K562 (cell line): ENCODE measurements around the gene CMPK1. TPM values are rescaled to one million over a fixed set of nuclear protein-coding genes. Genes with fewer than 3 reads are reported as not detected.
A peak's percentile ranks its signal among the peaks of the same experiment; 100 is the strongest.

Source experiments
- ATAC-seq: fragments of 200-7000 bp; cut with Tn5 transposase; 3 replicates; pipeline ENCODE4 v1.9.1; 2020; ENCODE audit warnings: moderate library complexity
- BruUV-seq: library from RNA; stranded (reverse); fragments of 400-500 nt; replicated peaks from 2 replicates; lab custom pipeline; 2021; lab: Mats Ljungman, UMichigan
- CTCF ChIA-PET: fragments of 300-600 bp; formaldehyde crosslinking; extraction: SDS; loops from one replicate; lab custom pipeline; 2021; ENCODE audit warnings: low intra/inter-chr PET ratio; lab: Yijun Ruan, JAX
- POLR2A ChIA-PET: fragments of 300-600, 350-650 bp; sonication (Branson Sonifier 250); formaldehyde crosslinking; extraction: SDS; loops from one replicate; lab custom pipeline; 2021; ENCODE audit warnings: antibody characterized with exemption, inconsistent platforms; lab: Yijun Ruan, JAX
- DNase-seq, 4 experiments: peaks; one replicate each; pipeline versions ENCODE4 v3.0.0 to v3.0.0-alpha.2; 2011 to 2018; ENCODE audit warnings: low spot score in 3 of 4, mixed read lengths in 3 of 4; ENCODE audit errors: extremely low read depth in 1 of 4
- FAIRE-seq: peaks from 2 replicates; lab custom pipeline; 2011; peaks lifted over from hg19 to GRCh38; lab: Jason Lieb, UNC
- H2AFZ ChIP-seq: 2 replicates; pipeline ENCODE4 v1.6.0; 2011; ENCODE audit warnings: low read depth, low read length, control low read depth, inconsistent platforms
- H3K27ac ChIP-seq: fragments of 200-600 bp; 3 replicates; pipeline ENCODE4 v1.8.0; 2011; ENCODE audit warnings: low read depth, mild to moderate bottlenecking, control low read depth, inconsistent platforms, low read length, moderate library complexity, mixed read lengths; ENCODE audit errors: extremely low read depth
- H3K27me3 ChIP-seq, 2 experiments: fragments of 300-600 bp in 1 of 2; 2 replicates in 1 of 2; 3 replicates in 1 of 2; pipeline versions ENCODE4 v1.6.0 to v1.8.0; 2011; ENCODE audit warnings: inconsistent platforms in 2 of 2, low read length in 2 of 2, mild to moderate bottlenecking in 1 of 2, mixed read lengths in 1 of 2, moderate library complexity in 1 of 2; ENCODE audit not compliant: control insufficient read depth in 2 of 2, insufficient read depth in 2 of 2
- H3K36me3 ChIP-seq: fragments of 300-600 bp; 3 replicates; pipeline ENCODE4 v1.8.0; 2011; ENCODE audit warnings: mild to moderate bottlenecking, low read length, inconsistent platforms; ENCODE audit not compliant: control insufficient read depth, insufficient read depth
- H3K4me1 ChIP-seq, 2 experiments: fragments of 200-600 bp in 1 of 2; replicated peaks in 1 of 2; 2 replicates in 1 of 2; 3 replicates in 1 of 2; pipeline versions ENCODE4 v1.5.1 to v1.8.0; 2011; ENCODE audit warnings: inconsistent platforms in 2 of 2, low read length in 2 of 2, mild to moderate bottlenecking in 1 of 2, mixed read lengths in 1 of 2, moderate library complexity in 1 of 2; ENCODE audit not compliant: control insufficient read depth in 2 of 2, insufficient read depth in 2 of 2
- H3K4me2 ChIP-seq: 2 replicates; pipeline ENCODE4 v1.6.1; 2011; ENCODE audit warnings: low read length, control low read depth, inconsistent platforms, mixed read lengths; ENCODE audit not compliant: insufficient read depth
- H3K4me3 ChIP-seq: fragments of 200-600 bp; sonication (generic), shearing (Covaris generic); 2 replicates; pipeline ENCODE4 v1.5.1; 2016; ENCODE audit warnings: control low read depth, inconsistent platforms
- H3K79me2 ChIP-seq: fragments of 200-600 bp; 3 replicates; pipeline ENCODE4 v1.8.0; 2011; ENCODE audit warnings: low read length, inconsistent platforms; ENCODE audit not compliant: control insufficient read depth, insufficient read depth
- H3K9ac ChIP-seq, 2 experiments: 2 replicates each; pipeline versions ENCODE4 v1.6.0 to v1.6.1; 2011; ENCODE audit warnings: low read depth in 2 of 2, low read length in 2 of 2, control low read depth in 1 of 2, inconsistent platforms in 1 of 2, mild to moderate bottlenecking in 1 of 2, mixed read lengths in 1 of 2; ENCODE audit not compliant: insufficient read depth in 1 of 2
- H3K9me1 ChIP-seq: one replicate; pipeline ENCODE4 v1.6.0; 2011; ENCODE audit warnings: inconsistent platforms, mild to moderate bottlenecking, low read length, moderate library complexity; ENCODE audit not compliant: control insufficient read depth, insufficient read depth
- H3K9me3 ChIP-seq: replicated peaks from 2 replicates; pipeline ENCODE4 v1.5.1; 2011; ENCODE audit warnings: low read depth, low read length, inconsistent platforms; ENCODE audit not compliant: control insufficient read depth, insufficient read depth
- H4K20me1 ChIP-seq: replicated peaks from 2 replicates; pipeline ENCODE4 v1.6.1; 2011; ENCODE audit warnings: low read length, inconsistent platforms, mixed read lengths; ENCODE audit not compliant: control insufficient read depth, insufficient read depth
- CREB3 ChIP-seq: fragments of 450-650 bp; conservative IDR thresholded peaks from 2 replicates; pipeline ENCODE4 v1.6.1; 2016; ENCODE audit warnings: missing genetic modification characterization, low read depth, mild to moderate bottlenecking, missing compliant biosample characterization, moderate library complexity
- FOXA3 ChIP-seq, 2 experiments: fragments of 450-650 bp in 1 of 2; sonication (generic) in 1 of 2; formaldehyde crosslinking; IDR thresholded peaks in 1 of 2; conservative IDR thresholded peaks in 1 of 2; 2 replicates each; pipeline versions ENCODE4 v1.4.0 to v1.8.0; 2020 to 2022; ENCODE audit warnings: mild to moderate bottlenecking in 2 of 2, missing genetic modification reagents in 1 of 2
- KAT2B ChIP-seq: IDR thresholded peaks from one replicate; pipeline ENCODE4 v1.6.1; 2012; ENCODE audit warnings: low read depth, mild to moderate bottlenecking, control low read depth, inconsistent platforms, low read length, moderate library complexity
- MEF2A ChIP-seq: IDR thresholded peaks from 2 replicates; pipeline ENCODE4 v1.6.1; 2011; ENCODE audit warnings: low read depth, mild to moderate bottlenecking, low read length, moderate library complexity; ENCODE audit not compliant: control insufficient read depth
- MEIS2 ChIP-seq: fragments of 450-650 bp; IDR thresholded peaks from 2 replicates; pipeline ENCODE4 v1.6.1; 2014; ENCODE audit warnings: mild to moderate bottlenecking; ENCODE audit not compliant: partially characterized antibody
- MYBL2 ChIP-seq, 2 experiments: fragments of 450-650 bp in 1 of 2; sonication (generic) in 1 of 2; formaldehyde crosslinking in 1 of 2; IDR thresholded peaks; 2 replicates each; pipeline versions ENCODE4 v1.6.1 to v1.8.1; 2017 to 2022; ENCODE audit warnings: borderline replicate concordance in 1 of 2, inconsistent platforms in 1 of 2, low read depth in 1 of 2, mild to moderate bottlenecking in 1 of 2, missing genetic modification reagents in 1 of 2, moderate library complexity in 1 of 2
- NCOA1 ChIP-seq: fragments of 450-650 bp; IDR thresholded peaks from 2 replicates; pipeline ENCODE4 v1.6.1; 2016; ENCODE audit warnings: low read depth
- PCBP2 ChIP-seq: fragments of 200-400 bp; formaldehyde crosslinking; IDR thresholded peaks from 2 replicates; pipeline ENCODE4 v1.6.1; 2018; ENCODE audit warnings: low read length, low read depth, mild to moderate bottlenecking, moderate library complexity; ENCODE audit not compliant: poor library complexity, severe bottlenecking
- PHB ChIP-seq: fragments of 250-450 bp; sonication (Bioruptor Pico); IDR thresholded peaks from 2 replicates; pipeline ENCODE4 v1.5.0; 2021
- SMAD2 ChIP-seq: fragments of 150-350 bp; IDR thresholded peaks from 2 replicates; pipeline ENCODE4 v1.6.1; 2014; ENCODE audit warnings: low read depth, mild to moderate bottlenecking, low read length
- SRSF1 ChIP-seq: fragments of 200-400 bp; formaldehyde crosslinking; IDR thresholded peaks from 2 replicates; pipeline ENCODE4 v1.6.1; 2017; ENCODE audit warnings: mild to moderate bottlenecking, low read depth, low read length, moderate library complexity
- ZFP1 ChIP-seq: fragments of 450-650 bp; formaldehyde crosslinking; IDR thresholded peaks from 2 replicates; pipeline ENCODE4 v1.4.0; 2020; ENCODE audit warnings: mild to moderate bottlenecking, mixed read lengths
- ZNF121 ChIP-seq: sonication (generic); formaldehyde crosslinking; conservative IDR thresholded peaks from 2 replicates; pipeline ENCODE4 v1.8.0; 2022; ENCODE audit warnings: missing genetic modification reagents
- ZNF174 ChIP-seq: fragments of 250-450 bp; sonication (Bioruptor Pico); IDR thresholded peaks from 2 replicates; pipeline ENCODE4 v1.4.0; 2020; ENCODE audit warnings: mild to moderate bottlenecking
- ZNF280B ChIP-seq: fragments of 250-450 bp; sonication (Bioruptor Pico); IDR thresholded peaks from 2 replicates; pipeline ENCODE4 v1.5.1; 2021; ENCODE audit warnings: mild to moderate bottlenecking
- ZNF311 ChIP-seq: fragments of 250-450 bp; sonication (Bioruptor Pico); IDR thresholded peaks from 2 replicates; pipeline ENCODE4 v1.4.0; 2020; ENCODE audit warnings: mild to moderate bottlenecking, moderate library complexity
- ZNF449 ChIP-seq: fragments of 250-450 bp; sonication (Bioruptor Pico); IDR thresholded peaks from 2 replicates; pipeline ENCODE4 v1.8.0; 2022; ENCODE audit warnings: moderate library complexity, mild to moderate bottlenecking, inconsistent platforms
- WGBS: fragments of 100-300 bp; shearing (Covaris generic); methylation state at CpG from one replicate; pipeline ENCODE4 v1.1.6; 2016; ENCODE audit warnings: low coverage, mixed read lengths; ENCODE audit not compliant: insufficient coverage; ENCODE audit errors: missing lambda C conversion rate; 5-methylcytosine and 5-hydroxymethylcytosine counted together
- in situ Hi-C: fragments of 300-500 bp; cut with MboI; formaldehyde crosslinking; loops from 4 replicates; pipeline ENCODE4 v1.15.0; 2018; ENCODE audit warnings: inconsistent platforms, mixed read lengths
- intact Hi-C: fragments of 100-400 bp; cut with micrococcal nuclease; formaldehyde crosslinking; loops from 2 replicates; pipeline ENCODE4 v1.14.2; 2022
- polyA plus RNA-seq, 8 experiments: library from polyadenylated mRNA; depleted of rRNA in 4 of 8; stranded (reverse) in 5 of 8; unstranded in 3 of 8; fragments of >200 nt; fragmentation: Nextera tagmentation in 2 of 8; fragmentation: Illumina TruSeq in 1 of 8; extraction: Ambion mirVana in 2 of 8; extraction: Trizol in 1 of 8; gene quantifications; 2 replicates each; pipeline versions ENCODE4 v1.2.1 to v1.2.3, GENCODE V29; 2011 to 2014; ENCODE audit warnings: inconsistent platforms in 1 of 8, missing spikeins in 1 of 8
- total RNA-seq, 7 experiments: library from RNA; depleted of rRNA in 6 of 7; stranded (reverse); fragments of >200 nt in 6 of 7; fragmentation: Illumina TruSeq in 2 of 7; extraction: Trizol in 2 of 7; gene quantifications; 2 replicates each; pipeline versions ENCODE4 v1.2.1 to v1.2.3, GENCODE V29; 2011 to 2021; ENCODE audit warnings: low replicate concordance in 1 of 7

CMPK1 gene
- total and polyA plus RNA-seq, 9 of the 15 experiments (the other 6 are each of a cell fraction or from before 2014, with no cell fraction given) = 54.5 to 197 (median 116) TPM

GRCh38 chr1:47332779-47333577 is 612 bp upstream of the CMPK1 start:
- BruUV-seq = TSS peak; percentile 82
- POLR2A ChIA-PET = interaction anchor here (0.6 to 18.0 kb wide), 12 partner anchors 11 to 106 kb away, joined by 3 to 318 read pairs (median 4); partner anchors contain the start of gene STIL
- Histone ChIP-seq H3K27me3 (no peaks in the 10 kb centered on the region), H3K27ac (peak overlapping the region; percentile 85), H3K9me1 (no peaks in the 10 kb centered on the region), H3K9me3 (no peaks in the 10 kb centered on the region), H4K20me1 (0 out of 2 replicates have a peak, but pooled peaks cover under 1% of the 10 kb centered on the region), H3K36me3 (peaks cover 9% of the 10 kb centered on the region; the same call in 2 of the 3 replicates), H3K4me3 (peak overlapping the region; percentile 93), H2AFZ (peak overlapping the region; percentile 98), H3K4me1 (peaks cover 21 to 28% of the 10 kb centered on the region in 2 experiments; a peak in 4 of 5 replicates), H3K4me2 (peak overlapping the region; percentile 98), H3K9ac (peak overlapping the region; percentile 96 to 97), H3K79me2 (peaks cover 55% of the 10 kb centered on the region)
- WGBS = 21% methylated on average over 19 of the region's 19 CpGs
- in situ Hi-C loops (no loop called here), intact Hi-C loops (loop anchor here (5.0 kb wide), 3 partner anchors 101 to 151 kb away; partner anchors contain the start of genes FOXD2 and TAL1)
- FAIRE-seq = no peak
- CTCF ChIA-PET = interaction anchor here (0.5 kb wide), 1 partner anchor 1822 kb away, joined by 3 read pairs; no protein-coding TSS in a partner anchor
- no peak for ATAC-seq
- peak in 1 of 4 experiments; percentile 14 for DNase-seq
- TF ChIP-seq MEIS2 (no peak), ZNF280B (CRISPR knock-in tag) (no peak), NCOA1 (peak; percentile 52; the same call in 1 of the 2 replicates), CREB3 (tag) (no peak), FOXA3 (CRISPR knock-in tag; conservative IDR thresholded peaks at IDR 0.05 in 1 of 2, IDR thresholded peaks at IDR 0.05 in 1 of 2) (peak in 1 of 2 experiments; percentile 33; a peak in 1 of 4 replicates), SRSF1 (no peak), MEF2A (no peak), ZNF449 (no peak), ZNF174 (CRISPR knock-in tag) (no peak), ZNF311 (CRISPR knock-in tag) (no peak), SMAD2 (no peak), MYBL2 (IDR thresholded peaks at IDR 0.05; ENCODE audit: low read depth) (no peak), MYBL2 (CRISPR knock-in tag; IDR thresholded peaks at IDR 0.05; ENCODE audit: borderline replicate concordance) (no peak), ZNF121 (CRISPR knock-in tag) (peak; percentile 97), PHB (no peak), PCBP2 (no peak), KAT2B (no peak), ZFP1 (CRISPR knock-in tag) (no peak)
